Measurements from ENCODE around the gene OTUB2.

Gene OTUB2

DNA sequence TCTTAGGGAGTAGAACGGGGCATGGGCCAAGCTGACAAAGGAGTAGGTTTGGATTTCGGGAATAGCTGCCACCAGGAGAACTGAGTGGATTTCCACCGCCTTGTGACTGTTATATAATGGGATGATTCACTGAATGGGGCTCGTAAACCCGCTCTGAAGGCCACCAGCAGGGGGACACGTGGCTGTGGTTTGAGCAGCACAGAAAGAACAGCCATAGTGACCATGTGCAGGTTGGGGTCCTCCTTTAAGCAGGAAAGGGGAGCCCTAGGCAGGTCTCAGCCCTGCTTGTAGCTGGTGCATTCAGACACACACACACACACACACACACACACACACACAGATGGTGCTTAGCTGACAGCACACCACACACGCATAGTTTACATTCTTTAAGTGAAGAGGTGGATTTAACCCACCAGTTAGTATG lies 41.1 kb upstream of the OTUB2 start:
- DNase-seq (ENCODE audit: low read depth, low spot score): no peak
- Histone ChIP-seq H3K4me1 (ENCODE audit: control insufficient read depth, insufficient read depth, low read length) (0 out of 2 replicates have a peak, but pooled peaks cover 3% of the 10 kb centered on the region), H3K27me3 (ENCODE audit: control insufficient read depth, insufficient read depth, low read length) (no peaks in the 10 kb centered on the region), H3K9me3 (ENCODE audit: control insufficient read depth, insufficient read depth, low read length) (no peaks in the 10 kb centered on the region), H3K27ac (ENCODE audit: low read length) (no peak overlapping the region), H3K36me3 (ENCODE audit: control insufficient read depth, insufficient read depth, low read length) (no peaks in the 10 kb centered on the region), H3K4me3 (ENCODE audit: low read length) (no peak overlapping the region)
- no CpG with 5 or more reads among the region's 7 CpGs for WGBS (ENCODE audit: insufficient coverage, insufficient read length)

- DNase-seq (ENCODE audit: low read depth, low spot score): no peak
- no peak overlapping the region for H3K27ac ChIP-seq (ENCODE audit: low read length)
- H3K27me3 ChIP-seq (ENCODE audit: control insufficient read depth, insufficient read depth, low read length): no peaks in the 10 kb centered on the region
- no peaks in the 10 kb centered on the region for H3K9me3 ChIP-seq (ENCODE audit: control insufficient read depth, insufficient read depth, low read length)
- no CpG with 5 or more reads among the region's 9 CpGs for WGBS (ENCODE audit: insufficient coverage, insufficient read length)
- no peaks in the 10 kb centered on the region for H3K36me3 ChIP-seq (ENCODE audit: control insufficient read depth, insufficient read depth, low read length)
- 0 out of 2 replicates have a peak, but pooled peaks cover 3% of the 10 kb centered on the region for H3K4me1 ChIP-seq (ENCODE audit: control insufficient read depth, insufficient read depth, low read length)
- no peak overlapping the region for H3K4me3 ChIP-seq (ENCODE audit: low read length)
Observed at GRCh38 chr14:93986955-93987354, 39.2 kb upstream of the OTUB2 start.

- no peaks in the 10 kb centered on the region for H3K27me3 ChIP-seq (ENCODE audit: control insufficient read depth, insufficient read depth, low read length)
- H3K9me3 ChIP-seq (ENCODE audit: control insufficient read depth, insufficient read depth, low read length): no peaks in the 10 kb centered on the region
- no peak overlapping the region for H3K27ac ChIP-seq (ENCODE audit: low read length)
- H3K4me1 ChIP-seq (ENCODE audit: control insufficient read depth, insufficient read depth, low read length): 0 out of 2 replicates have a peak, but pooled peaks cover 3% of the 10 kb centered on the region
- WGBS (ENCODE audit: insufficient coverage, insufficient read length): no CpG with 5 or more reads among the region's 12 CpGs
- DNase-seq (ENCODE audit: low read depth, low spot score): no peak
- H3K4me3 ChIP-seq (ENCODE audit: low read length): no peak overlapping the region
- no peaks in the 10 kb centered on the region for H3K36me3 ChIP-seq (ENCODE audit: control insufficient read depth, insufficient read depth, low read length)
Observed at GRCh38 chr14:93987376-93987775, 38.8 kb upstream of the OTUB2 start.

- peaks cover 3% of the 10 kb centered on the region; the same call in 1 of the 2 replicates for H3K4me1 ChIP-seq (ENCODE audit: control insufficient read depth, insufficient read depth, low read length)
- no peaks in the 10 kb centered on the region for H3K36me3 ChIP-seq (ENCODE audit: control insufficient read depth, insufficient read depth, low read length)
- no peak overlapping the region for H3K4me3 ChIP-seq (ENCODE audit: low read length)
- no peaks in the 10 kb centered on the region for H3K27me3 ChIP-seq (ENCODE audit: control insufficient read depth, insufficient read depth, low read length)
- DNase-seq (ENCODE audit: low read depth, low spot score): no peak
- H3K9me3 ChIP-seq (ENCODE audit: control insufficient read depth, insufficient read depth, low read length): no peaks in the 10 kb centered on the region
- H3K27ac ChIP-seq (ENCODE audit: low read length): no peak overlapping the region
- WGBS (ENCODE audit: insufficient coverage, insufficient read length): no CpG with 5 or more reads among the region's 3 CpGs
Observed at GRCh38 chr14:93987815-93988476, 38.2 kb upstream of the OTUB2 start.

GRCh38 chr14:93989939-93990338 lies 36.2 kb upstream of the OTUB2 start:
- no peak overlapping the region for H3K27ac ChIP-seq (ENCODE audit: low read length)
- H3K9me3 ChIP-seq (ENCODE audit: control insufficient read depth, insufficient read depth, low read length): no peaks in the 10 kb centered on the region
- WGBS (ENCODE audit: insufficient coverage, insufficient read length): no CpG with 5 or more reads among the region's 4 CpGs
- no peak for DNase-seq (ENCODE audit: low read depth, low spot score)
- H3K4me1 ChIP-seq (ENCODE audit: control insufficient read depth, insufficient read depth, low read length): peaks cover 2% of the 10 kb centered on the region; the same call in 1 of the 2 replicates
- H3K27me3 ChIP-seq (ENCODE audit: control insufficient read depth, insufficient read depth, low read length): no peaks in the 10 kb centered on the region
- no peak overlapping the region for H3K4me3 ChIP-seq (ENCODE audit: low read length)
- H3K36me3 ChIP-seq (ENCODE audit: control insufficient read depth, insufficient read depth, low read length): no peaks in the 10 kb centered on the region

DNA sequence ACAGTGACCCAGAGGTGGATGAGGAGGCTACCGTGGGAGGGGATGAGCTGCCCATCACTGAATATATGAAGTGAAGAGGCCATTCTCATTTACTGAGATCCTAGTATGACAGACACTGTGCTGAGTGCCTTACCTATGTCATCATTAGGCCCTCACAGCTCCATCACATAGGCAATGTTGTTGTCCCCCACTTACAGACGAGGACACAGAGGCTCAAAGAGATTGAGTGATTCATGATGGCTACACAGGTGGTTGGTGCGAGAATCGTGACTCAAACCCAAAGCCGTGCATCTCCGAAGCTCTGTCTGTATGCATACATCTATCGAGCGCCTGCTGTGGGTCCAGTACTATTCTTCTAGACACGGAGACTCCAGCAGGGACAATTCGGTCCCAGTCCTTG lies 34.9 kb upstream of the OTUB2 start:
- Histone ChIP-seq H3K4me3 (ENCODE audit: low read length) (no peak overlapping the region), H3K4me1 (ENCODE audit: control insufficient read depth, insufficient read depth, low read length) (peaks cover 2% of the 10 kb centered on the region; the same call in 1 of the 2 replicates), H3K36me3 (ENCODE audit: control insufficient read depth, insufficient read depth, low read length) (no peaks in the 10 kb centered on the region), H3K9me3 (ENCODE audit: control insufficient read depth, insufficient read depth, low read length) (no peaks in the 10 kb centered on the region), H3K27ac (ENCODE audit: low read length) (no peak overlapping the region), H3K27me3 (ENCODE audit: control insufficient read depth, insufficient read depth, low read length) (no peaks in the 10 kb centered on the region)
- no CpG with 5 or more reads among the region's 10 CpGs for WGBS (ENCODE audit: insufficient coverage, insufficient read length)
- DNase-seq (ENCODE audit: low read depth, low spot score): no peak

DNA sequence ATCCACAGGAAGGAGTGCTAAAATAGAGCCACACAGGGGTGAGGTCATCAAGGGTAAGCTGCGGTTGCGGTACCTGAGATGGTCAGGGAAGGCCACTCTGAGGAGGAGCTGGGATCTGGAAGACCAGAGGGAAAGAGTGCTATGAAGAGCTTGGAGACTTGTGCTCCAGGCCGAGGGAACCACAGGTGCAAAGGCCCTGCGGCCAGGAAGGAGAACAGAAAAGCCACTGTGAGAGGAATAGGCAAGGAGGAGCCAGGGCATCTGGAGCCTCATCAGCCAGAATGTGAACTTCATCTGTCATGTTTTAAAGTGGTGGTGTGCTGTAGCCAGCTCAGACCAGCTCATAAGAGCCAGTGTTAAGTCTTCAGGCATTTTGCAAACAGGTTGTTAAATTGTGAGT lies 34.5 kb upstream of the OTUB2 start:
- Histone ChIP-seq H3K9me3 (ENCODE audit: control insufficient read depth, insufficient read depth, low read length) (no peaks in the 10 kb centered on the region), H3K27me3 (ENCODE audit: control insufficient read depth, insufficient read depth, low read length) (no peaks in the 10 kb centered on the region), H3K4me3 (ENCODE audit: low read length) (no peak overlapping the region), H3K4me1 (ENCODE audit: control insufficient read depth, insufficient read depth, low read length) (peaks cover 2% of the 10 kb centered on the region; the same call in 1 of the 2 replicates), H3K27ac (ENCODE audit: low read length) (no peak overlapping the region), H3K36me3 (ENCODE audit: control insufficient read depth, insufficient read depth, low read length) (no peaks in the 10 kb centered on the region)
- no peak for DNase-seq (ENCODE audit: low read depth, low spot score)
- WGBS (ENCODE audit: insufficient coverage, insufficient read length): no CpG with 5 or more reads among the region's 4 CpGs

DNA sequence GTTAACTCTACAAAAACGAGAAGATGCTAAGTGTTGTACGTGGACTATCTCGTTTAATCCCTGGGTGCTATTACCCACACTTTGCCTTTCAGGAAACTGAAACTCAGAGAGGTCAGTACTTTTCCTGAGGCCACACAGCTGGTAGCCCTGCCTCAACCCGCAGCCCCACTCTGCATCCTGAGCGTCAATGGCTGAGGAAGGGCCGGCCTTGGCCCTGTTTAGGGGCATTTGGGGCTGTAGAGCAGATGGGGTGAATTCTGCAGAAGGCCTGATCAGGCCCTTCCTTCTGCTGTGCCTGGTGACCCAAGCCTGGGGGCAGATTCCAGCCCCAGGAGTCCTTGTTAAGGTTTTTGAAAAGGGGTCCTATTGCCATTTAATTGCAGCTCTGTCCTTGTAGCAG lies 32.8 kb upstream of the OTUB2 start:
- no peaks in the 10 kb centered on the region; the same call in 1 of the 2 replicates for H3K4me1 ChIP-seq (ENCODE audit: control insufficient read depth, insufficient read depth, low read length)
- DNase-seq (ENCODE audit: low read depth, low spot score): no peak
- no CpG with 5 or more reads among the region's 6 CpGs for WGBS (ENCODE audit: insufficient coverage, insufficient read length)
- H3K4me3 ChIP-seq (ENCODE audit: low read length): no peak overlapping the region
- no peaks in the 10 kb centered on the region for H3K36me3 ChIP-seq (ENCODE audit: control insufficient read depth, insufficient read depth, low read length)
- H3K9me3 ChIP-seq (ENCODE audit: control insufficient read depth, insufficient read depth, low read length): no peaks in the 10 kb centered on the region
- no peak overlapping the region for H3K27ac ChIP-seq (ENCODE audit: low read length)
- no peaks in the 10 kb centered on the region for H3K27me3 ChIP-seq (ENCODE audit: control insufficient read depth, insufficient read depth, low read length)

DNA sequence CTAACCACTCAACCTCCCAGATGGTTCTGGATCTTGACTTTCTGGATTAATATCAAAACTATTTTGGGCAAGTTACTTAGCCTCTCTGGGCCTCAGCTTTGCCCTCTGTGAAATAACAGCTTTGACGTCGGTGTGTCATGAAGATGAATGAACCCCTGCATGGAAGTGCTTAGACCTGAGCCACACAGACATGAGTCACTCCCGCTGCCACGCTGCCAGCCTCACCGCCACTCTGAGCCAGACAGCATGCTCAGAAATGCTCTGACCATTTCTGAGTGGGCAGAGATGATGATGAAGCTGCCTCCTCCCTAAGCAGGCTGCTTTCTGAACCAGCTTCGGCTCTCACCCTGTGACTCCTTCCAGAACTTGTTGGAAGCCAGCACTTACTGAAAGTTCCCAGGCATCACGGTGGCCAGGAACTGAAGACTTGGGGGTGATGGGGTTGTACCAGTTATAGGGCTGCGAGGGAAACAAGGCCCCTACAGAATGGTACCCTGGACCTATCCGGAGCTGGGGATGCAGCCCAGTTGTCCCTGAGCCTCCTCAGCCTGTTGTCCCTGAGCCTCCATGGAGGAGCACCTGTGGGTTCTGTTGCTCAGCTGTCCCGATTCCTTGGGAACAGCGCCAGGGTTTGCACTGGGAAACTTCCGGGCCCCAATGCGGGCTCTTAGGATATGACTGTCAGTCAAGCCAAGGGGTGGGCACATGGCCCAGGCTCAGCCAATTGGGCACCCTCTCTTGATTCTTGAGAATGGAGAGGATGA lies 31.0 kb upstream of the OTUB2 start:
- DNase-seq (ENCODE audit: low read depth, low spot score): no peak
- no peak overlapping the region for H3K4me3 ChIP-seq (ENCODE audit: low read length)
- H3K27ac ChIP-seq (ENCODE audit: low read length): no peak overlapping the region
- WGBS (ENCODE audit: insufficient coverage, insufficient read length): no CpG with 5 or more reads among the region's 13 CpGs
- no peaks in the 10 kb centered on the region; the same call in 1 of the 2 replicates for H3K4me1 ChIP-seq (ENCODE audit: control insufficient read depth, insufficient read depth, low read length)
- no peaks in the 10 kb centered on the region for H3K27me3 ChIP-seq (ENCODE audit: control insufficient read depth, insufficient read depth, low read length)
- no peaks in the 10 kb centered on the region for H3K36me3 ChIP-seq (ENCODE audit: control insufficient read depth, insufficient read depth, low read length)
- no peaks in the 10 kb centered on the region for H3K9me3 ChIP-seq (ENCODE audit: control insufficient read depth, insufficient read depth, low read length)

DNA sequence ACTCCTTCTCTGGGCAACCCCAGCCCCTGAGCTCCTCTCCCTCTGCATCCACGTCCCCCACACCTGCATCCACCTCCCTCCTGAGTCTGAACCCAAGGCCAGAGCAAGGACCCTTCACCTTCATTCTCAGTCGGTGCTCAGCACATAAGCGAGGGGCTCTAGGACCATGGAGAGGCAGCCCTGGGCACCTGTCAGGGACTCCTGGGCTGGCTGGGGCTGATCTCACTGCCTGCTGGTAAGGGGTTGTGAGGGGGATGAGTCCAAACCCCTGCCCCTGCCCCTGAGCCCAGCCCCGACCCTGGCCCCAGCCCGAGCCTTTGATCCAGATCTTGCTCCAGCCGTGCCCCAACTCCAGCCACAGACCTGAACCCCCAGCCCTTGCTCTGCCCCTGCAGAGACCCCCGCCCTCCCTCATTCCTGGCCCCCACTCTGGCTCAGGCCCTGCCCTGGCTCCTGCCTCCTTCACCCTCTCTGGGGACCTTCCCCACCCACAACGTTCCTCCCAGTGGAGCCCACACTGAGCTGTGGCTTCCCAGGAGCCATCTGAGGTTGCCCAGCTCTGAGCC lies 29.9 kb upstream of the OTUB2 start:
- DNase-seq (ENCODE audit: low read depth, low spot score): no peak
- Histone ChIP-seq H3K27ac (ENCODE audit: low read length) (no peak overlapping the region), H3K9me3 (ENCODE audit: control insufficient read depth, insufficient read depth, low read length) (no peaks in the 10 kb centered on the region), H3K27me3 (ENCODE audit: control insufficient read depth, insufficient read depth, low read length) (no peaks in the 10 kb centered on the region), H3K4me3 (ENCODE audit: low read length) (no peak overlapping the region), H3K4me1 (ENCODE audit: control insufficient read depth, insufficient read depth, low read length) (no peaks in the 10 kb centered on the region; the same call in 1 of the 2 replicates), H3K36me3 (ENCODE audit: control insufficient read depth, insufficient read depth, low read length) (no peaks in the 10 kb centered on the region)
- no CpG with 5 or more reads among the region's 8 CpGs for WGBS (ENCODE audit: insufficient coverage, insufficient read length)

All from iPS DF 6.9 (cell line).